Measurements from ENCODE around the gene MAPT. TPM values are rescaled to one million over a fixed set of nuclear protein-coding genes. Genes with fewer than 3 reads are reported as not detected.

The MAPT gene
- total and polyA plus RNA-seq, 4 experiments from 2014 or later = 0.22 to 2.1 (median 1.1) TPM

DNA sequence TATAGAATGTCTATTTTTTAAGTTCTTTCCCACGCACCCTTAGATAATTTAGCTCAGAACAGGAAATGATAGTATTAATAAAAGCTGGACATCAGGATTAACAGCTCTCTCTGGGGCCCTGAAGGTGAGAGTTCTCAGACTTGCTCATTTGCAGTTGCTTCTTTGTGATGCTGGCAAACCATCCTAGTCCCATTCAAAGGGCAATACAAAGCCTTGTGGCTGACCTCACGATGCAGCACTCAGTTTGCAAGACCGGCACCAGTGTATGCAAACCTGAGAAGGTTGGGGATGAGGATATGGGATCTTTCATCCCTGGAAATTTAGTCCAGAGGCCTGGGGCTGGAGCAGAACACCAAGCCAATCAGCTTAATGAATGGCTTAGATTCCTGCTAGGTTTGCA lies 134.0 kb downstream of the MAPT start:
- peaks cover 48% of the 10 kb centered on the region for H3K36me3 ChIP-seq (ENCODE audit: insufficient read depth, low read length)
- no peaks in the 10 kb centered on the region for H3K27me3 ChIP-seq (ENCODE audit: insufficient read depth, low read length)
- Mint-ChIP-seq H3K36me3 (peaks cover 30 to 61% of the 10 kb centered on the region in 2 donors), H3K27me3 (no peaks in the 10 kb centered on the region), H3K9me3 (peaks cover 0 to 3% (median 0%) of the 10 kb centered on the region in 8 donors), H3K4me1 (peaks cover 5 to 18% (median 14%) of the 10 kb centered on the region in 4 donors), H3K4me3 (no peak overlapping the region), H3K27ac (peak overlapping the region in 5 of 7 donors; percentile 38 to 86 (median 60))
- H3K4me1 ChIP-seq (ENCODE audit: insufficient read depth, low read length) = peaks cover 9% of the 10 kb centered on the region
- H3K9me3 ChIP-seq (ENCODE audit: control insufficient read depth in 1 of 2, low read length in 2 of 2) = no peaks in the 10 kb centered on the region
- no peak for DNase-seq
- H3K27ac ChIP-seq (ENCODE audit: low read depth, low read length) = no peak overlapping the region
- ChIA-PET CTCF (ENCODE audit: partially characterized antibody) (interaction anchor here (1.0 to 1.2 kb wide), 2 partner anchors 26 to 117 kb away, joined by 4 read pairs; no protein-coding TSS in a partner anchor), POLR2A (ENCODE audit: partially characterized antibody) (interaction anchor here (0.7 kb wide), 1 partner anchor 16 kb away, joined by 3 read pairs; no protein-coding TSS in a partner anchor)
- no peak overlapping the region for H3K4me3 ChIP-seq (ENCODE audit: low read length in 2 of 2)
- intact Hi-C loops (cut with micrococcal nuclease) = no loop called here

DNA sequence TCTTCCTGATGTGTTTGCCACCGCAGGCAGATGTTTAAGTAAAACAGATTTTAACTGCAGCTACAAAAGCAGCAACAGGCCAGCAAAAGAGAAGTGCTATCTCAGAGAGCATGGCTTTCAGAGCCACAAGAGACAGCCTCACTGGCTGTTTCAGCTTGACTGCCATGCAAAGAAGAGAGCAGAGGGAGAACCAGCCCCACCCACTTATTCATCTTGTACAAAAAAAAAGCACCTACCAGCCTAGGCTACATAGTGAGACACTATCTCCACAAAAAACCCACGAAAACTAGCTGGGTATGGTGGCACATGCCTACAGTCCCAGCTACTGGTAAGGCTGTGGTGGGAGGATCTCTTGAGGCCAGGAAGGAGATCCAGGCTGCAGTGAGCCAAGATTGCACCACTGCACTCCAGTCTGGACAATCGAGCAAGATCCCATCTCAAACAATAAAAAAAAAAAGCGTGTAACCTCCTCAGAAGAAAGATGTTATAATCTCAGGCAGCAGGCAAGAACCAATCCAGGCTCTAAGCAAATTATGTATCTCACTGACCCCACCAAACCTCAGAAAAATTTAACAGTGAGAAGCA lies 134.7 kb downstream of the MAPT start:
- intact Hi-C loops (cut with micrococcal nuclease) = no loop called here
- ChIA-PET CTCF (ENCODE audit: partially characterized antibody) (interaction anchor here (1.2 to 1.7 kb wide), 2 partner anchors 8 to 27 kb away, joined by 4 to 6 read pairs; no protein-coding TSS in a partner anchor), POLR2A (ENCODE audit: partially characterized antibody) (interaction anchor here (0.7 kb wide), 1 partner anchor 15 kb away, joined by 3 read pairs; no protein-coding TSS in a partner anchor)
- H3K9me3 Mint-ChIP-seq = peaks cover 0 to 3% (median 0%) of the 10 kb centered on the region in 8 donors
- H3K36me3 ChIP-seq (ENCODE audit: insufficient read depth, low read length) = peaks cover 55% of the 10 kb centered on the region
- H3K4me1 Mint-ChIP-seq = peaks cover 5 to 17% (median 13%) of the 10 kb centered on the region in 4 donors
- peaks cover 36 to 68% of the 10 kb centered on the region in 2 donors for H3K36me3 Mint-ChIP-seq
- H3K27me3 Mint-ChIP-seq = no peaks in the 10 kb centered on the region
- peaks cover 9% of the 10 kb centered on the region for H3K4me1 ChIP-seq (ENCODE audit: insufficient read depth, low read length)
- no peaks in the 10 kb centered on the region for H3K27me3 ChIP-seq (ENCODE audit: insufficient read depth, low read length)
- peak overlapping the region in 5 of 7 donors; percentile 54 to 79 (median 73) for H3K27ac Mint-ChIP-seq
- H3K9me3 ChIP-seq (ENCODE audit: control insufficient read depth in 1 of 2, low read length in 2 of 2) = no peaks in the 10 kb centered on the region
- H3K4me3 ChIP-seq (ENCODE audit: low read length in 2 of 2) = no peak overlapping the region
- no peak overlapping the region for H3K27ac ChIP-seq (ENCODE audit: low read depth, low read length)
- H3K4me3 Mint-ChIP-seq = no peak overlapping the region
- DNase-seq = no peak

DNA sequence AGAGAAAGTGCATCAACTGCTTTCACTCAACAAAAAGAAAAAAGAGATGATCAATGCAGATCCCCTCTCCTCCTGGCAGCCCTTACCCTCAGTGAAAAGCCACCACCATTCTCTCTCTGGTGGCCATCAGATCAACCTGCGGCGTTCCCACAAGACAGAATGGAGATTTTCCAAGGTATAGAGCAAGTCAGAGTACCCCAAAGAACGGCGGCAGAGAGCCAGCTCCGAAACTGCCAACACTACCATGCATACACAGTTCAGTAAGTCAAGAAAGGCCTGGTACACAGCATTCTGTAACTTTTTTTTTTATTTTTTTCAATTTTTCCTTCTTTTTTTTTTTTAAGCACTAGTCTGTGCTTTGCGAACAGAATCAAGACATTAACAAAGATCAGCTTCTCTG lies 135.3 kb downstream of the MAPT start:
- Histone ChIP-seq H3K36me3 (ENCODE audit: insufficient read depth, low read length) (peaks cover 60% of the 10 kb centered on the region), H3K27me3 (ENCODE audit: insufficient read depth, low read length) (no peaks in the 10 kb centered on the region), H3K4me1 (ENCODE audit: insufficient read depth, low read length) (peaks cover 9% of the 10 kb centered on the region), H3K9me3 (ENCODE audit: control insufficient read depth in 1 of 2, low read length in 2 of 2) (no peaks in the 10 kb centered on the region), H3K4me3 (ENCODE audit: low read length in 2 of 2) (no peak overlapping the region), H3K27ac (ENCODE audit: low read depth, low read length) (no peak overlapping the region)
- intact Hi-C loops (cut with micrococcal nuclease) = no loop called here
- no peaks in the 10 kb centered on the region for H3K27me3 Mint-ChIP-seq
- peaks cover 0 to 3% (median 0%) of the 10 kb centered on the region in 8 donors for H3K9me3 Mint-ChIP-seq
- DNase-seq = no peak
- CTCF ChIA-PET (ENCODE audit: partially characterized antibody) = interaction anchor here (0.9 to 1.7 kb wide), 2 partner anchors 9 kb away, joined by 3 to 6 read pairs; no protein-coding TSS in a partner anchor
- no peak overlapping the region for H3K4me3 Mint-ChIP-seq
- POLR2A ChIA-PET (ENCODE audit: partially characterized antibody) = interaction anchor here (0.6 kb wide), 1 partner anchor 11 kb away, joined by 4 read pairs; no protein-coding TSS in a partner anchor
- H3K36me3 Mint-ChIP-seq = peaks cover 41 to 73% of the 10 kb centered on the region in 2 donors
- peaks cover 5 to 17% (median 13%) of the 10 kb centered on the region in 4 donors for H3K4me1 Mint-ChIP-seq
- H3K27ac Mint-ChIP-seq = peak overlapping the region in 5 of 7 donors; percentile 54 to 79 (median 73)

DNA sequence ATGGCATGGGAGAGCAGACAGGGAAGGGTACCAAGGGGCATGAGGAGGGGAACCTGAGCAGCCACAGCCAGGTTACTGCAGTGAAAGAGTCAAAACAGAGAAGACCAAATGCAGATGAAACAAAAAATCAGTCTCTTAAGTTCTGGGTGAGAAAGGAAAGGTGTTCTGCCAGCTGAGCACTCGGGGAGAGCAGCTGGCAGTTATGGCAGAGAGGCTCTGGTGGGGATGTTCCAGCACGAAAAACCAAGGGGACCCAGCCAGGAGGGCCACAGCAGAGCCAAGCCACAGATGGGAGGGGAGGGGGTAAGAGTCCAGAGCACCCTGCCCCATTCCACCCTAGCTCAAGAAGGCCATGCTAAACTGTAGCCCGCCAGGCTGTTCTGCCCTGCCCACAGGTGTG lies 136.4 kb downstream of the MAPT start:
- Histone ChIP-seq H3K4me1 (ENCODE audit: insufficient read depth, low read length) (peaks cover 16% of the 10 kb centered on the region), H3K36me3 (ENCODE audit: insufficient read depth, low read length) (peaks cover 71% of the 10 kb centered on the region), H3K27ac (ENCODE audit: low read depth, low read length) (no peak overlapping the region), H3K4me3 (ENCODE audit: low read length in 2 of 2) (no peak overlapping the region), H3K9me3 (ENCODE audit: control insufficient read depth in 1 of 2, low read length in 2 of 2) (no peaks in the 10 kb centered on the region), H3K27me3 (ENCODE audit: insufficient read depth, low read length) (no peaks in the 10 kb centered on the region)
- no peak overlapping the region for H3K4me3 Mint-ChIP-seq
- POLR2A ChIA-PET (ENCODE audit: partially characterized antibody) = no interaction called here
- H3K9me3 Mint-ChIP-seq = peaks cover 0 to 3% (median 0%) of the 10 kb centered on the region in 8 donors
- H3K27me3 Mint-ChIP-seq = no peaks in the 10 kb centered on the region
- intact Hi-C loops (cut with micrococcal nuclease) = no loop called here
- no peak for DNase-seq
- H3K4me1 Mint-ChIP-seq = peaks cover 9 to 23% (median 20%) of the 10 kb centered on the region in 4 donors
- CTCF ChIA-PET (ENCODE audit: partially characterized antibody) = no interaction called here
- peak overlapping the region in 5 of 7 donors; percentile 38 to 58 (median 48) for H3K27ac Mint-ChIP-seq
- H3K36me3 Mint-ChIP-seq = peaks cover 49 to 82% of the 10 kb centered on the region in 2 donors

DNA sequence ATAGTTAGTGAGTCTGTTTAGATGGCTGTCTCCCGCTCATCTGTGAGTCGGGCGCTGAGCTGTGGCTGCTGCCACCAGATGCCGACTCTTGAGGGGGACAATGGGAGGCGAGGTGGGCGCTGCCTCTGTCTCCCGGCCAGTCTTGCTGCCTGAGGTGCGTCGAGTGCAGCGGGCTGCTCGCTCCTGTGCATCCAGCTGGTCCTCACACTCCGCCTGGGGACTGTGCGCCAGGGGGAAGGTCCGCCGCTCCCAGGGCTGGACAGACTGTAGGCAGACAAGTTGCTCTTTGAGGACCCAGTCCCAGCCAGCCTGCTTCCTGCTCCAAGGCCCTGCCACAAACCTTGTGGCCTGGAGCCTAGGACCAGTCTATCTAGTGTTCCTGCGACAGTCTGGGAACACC lies 137.1 kb downstream of the MAPT start:
- H3K27ac Mint-ChIP-seq = peak overlapping the region in 1 of 7 donors; percentile 38
- DNase-seq = no peak
- H3K27me3 Mint-ChIP-seq = no peaks in the 10 kb centered on the region
- H3K4me1 ChIP-seq (ENCODE audit: insufficient read depth, low read length) = peaks cover 16% of the 10 kb centered on the region
- no peak overlapping the region for H3K4me3 Mint-ChIP-seq
- CTCF ChIA-PET (ENCODE audit: partially characterized antibody) = no interaction called here
- intact Hi-C loops (cut with micrococcal nuclease) = no loop called here
- no peak overlapping the region for H3K4me3 ChIP-seq (ENCODE audit: low read length in 2 of 2)
- peaks cover 54 to 87% of the 10 kb centered on the region in 2 donors for H3K36me3 Mint-ChIP-seq
- H3K4me1 Mint-ChIP-seq = peaks cover 10 to 29% (median 22%) of the 10 kb centered on the region in 4 donors
- H3K27me3 ChIP-seq (ENCODE audit: insufficient read depth, low read length) = no peaks in the 10 kb centered on the region
- POLR2A ChIA-PET (ENCODE audit: partially characterized antibody) = interaction anchor here (0.7 kb wide), 1 partner anchor 11 kb away, joined by 3 read pairs; no protein-coding TSS in a partner anchor
- no peak overlapping the region for H3K27ac ChIP-seq (ENCODE audit: low read depth, low read length)
- H3K9me3 Mint-ChIP-seq = peaks cover 0 to 3% (median 0%) of the 10 kb centered on the region in 8 donors
- H3K36me3 ChIP-seq (ENCODE audit: insufficient read depth, low read length) = peaks cover 77% of the 10 kb centered on the region
- H3K9me3 ChIP-seq (ENCODE audit: control insufficient read depth in 1 of 2, low read length in 2 of 2) = no peaks in the 10 kb centered on the region

DNA sequence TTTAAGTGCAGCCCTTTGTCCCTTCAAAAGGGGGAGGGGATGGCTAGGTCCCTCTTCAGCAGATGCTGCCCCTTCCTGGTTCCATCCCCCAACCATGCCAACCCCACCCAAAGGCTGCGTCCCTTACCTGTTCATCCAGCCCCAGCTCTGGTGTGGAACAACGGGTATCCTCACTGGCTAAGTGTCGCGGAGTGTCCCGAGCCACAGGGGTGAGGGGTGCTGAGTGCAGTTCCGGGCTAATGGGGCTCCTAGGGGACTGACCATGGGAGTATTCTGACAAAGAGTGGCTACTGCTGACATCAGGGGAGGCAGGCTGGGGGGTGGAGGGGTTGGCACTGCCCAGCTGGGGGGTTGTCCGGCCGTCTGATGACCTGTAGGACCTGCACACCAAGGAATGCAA lies 137.6 kb downstream of the MAPT start:
- H3K9me3 ChIP-seq (ENCODE audit: control insufficient read depth in 1 of 2, low read length in 2 of 2) = no peaks in the 10 kb centered on the region
- Mint-ChIP-seq H3K27ac (peak overlapping the region in 1 of 7 donors; percentile 68), H3K9me3 (peaks cover 0 to 3% (median 0%) of the 10 kb centered on the region in 8 donors), H3K4me1 (peaks cover 10 to 29% (median 22%) of the 10 kb centered on the region in 4 donors), H3K4me3 (no peak overlapping the region), H3K36me3 (peaks cover 57 to 91% of the 10 kb centered on the region in 2 donors), H3K27me3 (no peaks in the 10 kb centered on the region)
- H3K27me3 ChIP-seq (ENCODE audit: insufficient read depth, low read length) = no peaks in the 10 kb centered on the region
- no peak overlapping the region for H3K4me3 ChIP-seq (ENCODE audit: low read length in 2 of 2)
- DNase-seq = no peak
- H3K36me3 ChIP-seq (ENCODE audit: insufficient read depth, low read length) = peaks cover 82% of the 10 kb centered on the region
- ChIA-PET POLR2A (ENCODE audit: partially characterized antibody) (interaction anchor here (0.7 kb wide), 1 partner anchor 12 kb away, joined by 3 read pairs; no protein-coding TSS in a partner anchor), CTCF (ENCODE audit: partially characterized antibody) (no interaction called here)
- H3K4me1 ChIP-seq (ENCODE audit: insufficient read depth, low read length) = peaks cover 16% of the 10 kb centered on the region
- intact Hi-C loops (cut with micrococcal nuclease) = no loop called here
- H3K27ac ChIP-seq (ENCODE audit: low read depth, low read length) = no peak overlapping the region

DNA sequence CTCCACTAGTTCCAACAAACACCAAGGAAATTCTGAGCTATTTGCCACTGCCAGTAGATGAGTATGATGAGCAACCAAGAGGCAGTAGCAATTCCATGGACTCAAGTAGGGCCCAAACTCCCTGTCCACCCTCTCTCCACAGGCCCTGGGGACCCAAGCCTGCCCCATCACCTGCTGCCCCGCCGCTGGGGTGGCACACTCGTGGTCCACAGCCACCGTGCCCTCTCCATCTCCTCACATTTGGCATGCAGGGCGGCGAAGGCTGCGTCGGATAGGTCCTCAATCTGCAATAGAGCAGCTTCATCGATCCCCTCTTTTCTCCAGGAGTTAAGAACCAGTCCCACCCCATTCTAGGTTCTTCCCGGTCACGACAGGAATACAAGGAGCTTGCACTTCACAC lies 138.6 kb downstream of the MAPT start:
- H3K4me3 ChIP-seq (ENCODE audit: low read length in 2 of 2) = no peak overlapping the region
- no peak overlapping the region for H3K27ac ChIP-seq (ENCODE audit: low read depth, low read length)
- H3K4me1 ChIP-seq (ENCODE audit: insufficient read depth, low read length) = peaks cover 16% of the 10 kb centered on the region
- H3K27me3 Mint-ChIP-seq = no peaks in the 10 kb centered on the region
- H3K27ac Mint-ChIP-seq = peak overlapping the region in 3 of 7 donors; percentile 2 to 77 (median 52)
- intact Hi-C loops (cut with micrococcal nuclease) = no loop called here
- H3K4me3 Mint-ChIP-seq = no peak overlapping the region
- ChIA-PET CTCF (ENCODE audit: partially characterized antibody) (interaction anchor here (1.6 to 2.5 kb wide), 2 partner anchors 12 to 31 kb away, joined by 6 to 12 read pairs; no protein-coding TSS in a partner anchor), POLR2A (ENCODE audit: partially characterized antibody) (interaction anchor here (1.7 kb wide), 1 partner anchor 13 kb away, joined by 6 read pairs; no protein-coding TSS in a partner anchor)
- H3K9me3 Mint-ChIP-seq = no peaks in the 10 kb centered on the region
- H3K9me3 ChIP-seq (ENCODE audit: control insufficient read depth in 1 of 2, low read length in 2 of 2) = no peaks in the 10 kb centered on the region
- peaks cover 8 to 28% (median 23%) of the 10 kb centered on the region in 4 donors for H3K4me1 Mint-ChIP-seq
- no peaks in the 10 kb centered on the region for H3K27me3 ChIP-seq (ENCODE audit: insufficient read depth, low read length)
- peaks cover 92% of the 10 kb centered on the region for H3K36me3 ChIP-seq (ENCODE audit: insufficient read depth, low read length)
- peaks cover 64 to 96% of the 10 kb centered on the region in 2 donors for H3K36me3 Mint-ChIP-seq
- no peak for DNase-seq
